ENCODE results near the gene CORO1C. TPM values are rescaled to one million over a fixed set of nuclear protein-coding genes. Genes with fewer than 3 reads are reported as not detected.
A peak's percentile ranks its signal among the peaks of the same experiment; 100 is the strongest.

The CORO1C gene
- total RNA-seq, 6 donors from 2014 or later: 154 to 297 (median 223) TPM

DNA sequence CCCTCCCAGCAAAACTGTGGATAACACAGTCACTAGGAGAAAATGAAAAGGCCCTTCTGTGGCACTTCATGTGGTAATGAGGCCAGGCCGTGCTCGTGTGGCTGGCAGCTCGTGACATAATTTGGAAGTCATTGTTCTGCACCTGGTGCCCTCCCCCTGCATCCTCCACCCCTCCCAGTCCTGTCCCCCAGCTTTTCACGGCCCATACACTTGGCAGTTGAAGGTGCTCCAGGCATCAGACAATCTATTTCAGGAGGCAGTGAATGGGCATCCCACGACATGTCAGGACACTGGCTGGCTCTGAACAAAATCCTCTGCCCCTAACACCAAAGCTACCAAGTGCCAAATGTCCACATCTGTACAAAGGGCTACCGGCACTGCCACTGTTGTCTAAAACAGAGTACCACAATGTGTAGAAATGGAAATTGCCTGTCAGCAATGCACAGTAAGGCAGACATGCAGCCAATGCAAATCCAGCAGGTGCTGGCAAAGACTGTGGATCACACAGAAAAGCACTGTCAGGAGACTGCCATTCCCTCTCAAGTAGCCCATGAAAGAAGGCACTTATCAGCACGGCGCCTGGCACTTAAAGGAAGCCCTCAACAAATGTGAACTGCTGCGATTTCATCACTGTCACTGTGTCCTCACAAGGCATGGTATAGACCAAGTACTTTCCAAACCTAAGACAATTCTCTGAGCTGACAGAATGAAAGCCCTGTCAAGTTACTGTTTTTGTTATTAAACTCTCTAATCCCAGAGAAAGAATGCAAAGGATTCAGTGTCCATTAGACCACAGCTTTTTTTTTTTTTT is 39.1 kb downstream of the CORO1C start:
- Histone ChIP-seq H3K9me3 (no peaks in the 10 kb centered on the region), H3K4me3 (peak overlapping the region in 1 of 4 donors; percentile 25), H3K36me3 (peaks cover 0 to 2% (median 0%) of the 10 kb centered on the region in 4 donors), H3K27me3 (no peaks in the 10 kb centered on the region), H3K4me1 (peaks cover 60 to 79% (median 68%) of the 10 kb centered on the region in 4 donors), H3K27ac (peak overlapping the region; percentile 76 to 93 (median 84))
- TF ChIP-seq EP300 (IDR thresholded peaks at IDR 0.05) (peak in 1 of 4 donors; percentile 28), POLR2AphosphoS5 (IDR thresholded peaks at IDR 0.05) (peak; percentile 7 to 46), POLR2A (IDR thresholded peaks at IDR 0.05) (no peak)
- ATAC-seq (ENCODE audit: low FRiP score in 2 of 2): peak; percentile 21 to 31
- 8 to 11% methylated on average over 9 of the region's 9 CpGs for WGBS, 2 donors
- DNase-seq: peak in 1 of 2 donors; percentile 86

DNA sequence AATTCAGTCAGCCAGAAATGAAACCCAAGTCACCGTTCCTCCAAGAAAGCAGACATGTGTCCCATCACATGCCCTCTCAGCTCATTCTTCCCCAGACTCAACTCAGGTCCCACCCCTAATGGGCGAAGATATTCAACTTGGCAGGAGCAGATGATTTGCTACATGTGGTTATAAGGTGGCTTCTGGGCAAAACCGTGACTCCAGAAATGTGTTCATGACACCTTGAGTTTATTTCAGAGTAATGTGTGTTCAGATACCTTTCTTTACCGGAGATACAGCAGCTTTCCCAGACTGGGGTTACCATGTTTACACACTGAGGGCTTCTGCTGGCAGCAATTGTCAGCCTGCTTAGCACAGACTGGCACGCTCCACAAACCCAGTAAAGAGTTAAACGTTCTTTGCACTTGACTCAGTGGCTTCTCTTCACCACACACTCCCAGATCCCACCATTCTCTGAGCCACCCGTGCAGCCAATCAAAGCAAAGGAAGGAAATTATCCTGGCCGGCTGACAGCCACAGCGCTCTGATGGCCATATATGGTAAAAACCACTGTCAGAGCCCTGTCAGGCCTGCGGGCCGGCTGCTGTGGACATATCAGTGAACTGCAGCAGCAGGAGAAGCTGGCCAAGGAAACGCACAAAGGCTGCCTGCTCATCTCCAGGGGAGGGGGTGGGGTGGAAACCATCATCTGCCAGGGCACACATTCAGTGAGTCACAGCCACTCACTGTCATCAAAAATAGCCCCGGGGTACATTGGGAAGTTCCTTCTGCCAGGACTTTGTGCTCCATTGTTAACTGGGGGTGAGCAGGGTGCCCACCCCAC is 39.9 kb downstream of the CORO1C start:
- Histone ChIP-seq H3K36me3 (no peaks in the 10 kb centered on the region), H3K4me3 (peak overlapping the region in 3 of 4 donors; percentile 0 to 25 (median 23)), H3K27ac (peak overlapping the region; percentile 76 to 93 (median 84)), H3K27me3 (no peaks in the 10 kb centered on the region), H3K4me1 (peaks cover 63 to 79% (median 71%) of the 10 kb centered on the region in 4 donors), H3K9me3 (no peaks in the 10 kb centered on the region)
- ATAC-seq (ENCODE audit: low FRiP score in 2 of 2) (peak; percentile 95 to 96), DNase-seq (peak; percentile 79 to 94)
- 9 to 24% methylated on average over 4 to 13 of the region's 13 CpGs for WGBS, 2 donors
- peak in 1 of 4 donors; percentile 49 for TF ChIP-seq POLR2A (IDR thresholded peaks at IDR 0.05)
- TF ChIP-seq, protein P1, sequence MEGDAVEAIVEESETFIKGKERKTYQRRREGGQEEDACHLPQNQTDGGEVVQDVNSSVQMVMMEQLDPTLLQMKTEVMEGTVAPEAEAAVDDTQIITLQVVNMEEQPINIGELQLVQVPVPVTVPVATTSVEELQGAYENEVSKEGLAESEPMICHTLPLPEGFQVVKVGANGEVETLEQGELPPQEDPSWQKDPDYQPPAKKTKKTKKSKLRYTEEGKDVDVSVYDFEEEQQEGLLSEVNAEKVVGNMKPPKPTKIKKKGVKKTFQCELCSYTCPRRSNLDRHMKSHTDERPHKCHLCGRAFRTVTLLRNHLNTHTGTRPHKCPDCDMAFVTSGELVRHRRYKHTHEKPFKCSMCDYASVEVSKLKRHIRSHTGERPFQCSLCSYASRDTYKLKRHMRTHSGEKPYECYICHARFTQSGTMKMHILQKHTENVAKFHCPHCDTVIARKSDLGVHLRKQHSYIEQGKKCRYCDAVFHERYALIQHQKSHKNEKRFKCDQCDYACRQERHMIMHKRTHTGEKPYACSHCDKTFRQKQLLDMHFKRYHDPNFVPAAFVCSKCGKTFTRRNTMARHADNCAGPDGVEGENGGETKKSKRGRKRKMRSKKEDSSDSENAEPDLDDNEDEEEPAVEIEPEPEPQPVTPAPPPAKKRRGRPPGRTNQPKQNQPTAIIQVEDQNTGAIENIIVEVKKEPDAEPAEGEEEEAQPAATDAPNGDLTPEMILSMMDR (IDR thresholded peaks at IDR 0.05): peak; percentile 39 to 78 (median 61)
- TF ChIP-seq POLR2AphosphoS5 (IDR thresholded peaks at IDR 0.05): peak in 1 of 2 donors; percentile 78
- TF ChIP-seq EP300 (IDR thresholded peaks at IDR 0.05): peak in 2 of 4 donors; percentile 25 to 60

DNA sequence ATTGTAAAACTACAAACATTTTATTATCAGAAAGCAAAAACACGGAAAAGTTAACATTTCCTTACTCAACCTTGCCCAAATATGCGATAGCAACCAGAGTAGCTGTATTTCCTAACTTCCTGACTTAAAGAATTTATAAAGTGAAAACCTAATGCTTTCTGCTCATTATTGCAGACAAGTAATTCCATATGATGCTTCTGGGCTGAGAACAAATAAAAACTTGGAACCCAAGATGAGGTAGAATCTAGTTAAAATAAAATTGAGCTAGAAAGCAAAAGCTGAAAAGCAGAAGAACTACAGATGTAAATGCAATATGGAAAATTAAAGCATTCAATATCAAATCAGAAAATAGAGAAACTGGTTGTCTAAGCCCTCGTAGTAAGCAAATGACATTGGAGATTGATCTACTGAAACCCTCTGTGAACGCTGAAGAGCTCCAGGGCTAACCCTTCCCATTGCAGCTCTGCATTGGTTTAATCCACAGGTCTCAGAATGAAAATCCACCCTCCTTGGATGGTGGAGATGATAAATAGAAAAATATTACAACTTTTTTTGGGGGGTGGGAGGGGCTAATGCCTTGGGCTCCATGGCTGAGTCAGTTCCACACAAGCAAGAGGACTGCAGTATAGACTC is 40.7 kb downstream of the CORO1C start:
- Histone ChIP-seq H3K9me3 (no peaks in the 10 kb centered on the region), H3K4me3 (peak overlapping the region in 2 of 4 donors; percentile 23 to 25), H3K27me3 (no peaks in the 10 kb centered on the region), H3K4me1 (peaks cover 60 to 80% (median 71%) of the 10 kb centered on the region in 4 donors), H3K27ac (peak overlapping the region; percentile 76 to 93 (median 84)), H3K36me3 (no peaks in the 10 kb centered on the region)
- no peak for DNase-seq
- no peak for ATAC-seq (ENCODE audit: low FRiP score in 2 of 2)
- TF ChIP-seq POLR2AphosphoS5 (IDR thresholded peaks at IDR 0.05) (no peak), EP300 (IDR thresholded peaks at IDR 0.05) (no peak)
- WGBS, 2 donors: 45 to 55% methylated on average over 4 of the region's 4 CpGs

DNA sequence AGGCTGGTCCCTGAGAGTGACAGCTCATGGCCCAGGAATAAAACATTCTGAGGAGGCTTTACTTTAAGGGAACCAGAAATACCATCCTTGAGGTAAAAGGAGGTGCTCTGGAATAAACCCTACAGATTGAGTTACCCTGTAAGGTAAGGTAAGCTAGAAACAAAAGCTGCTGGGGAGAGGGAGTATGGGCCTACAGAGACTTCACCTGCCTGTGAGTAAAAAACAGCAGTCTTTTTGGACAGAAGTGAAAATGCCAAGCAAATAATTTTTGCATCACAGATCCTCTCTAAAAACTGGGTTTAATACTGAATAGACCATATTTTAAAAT is 41.2 kb downstream of the CORO1C start:
- no peaks in the 10 kb centered on the region for H3K27me3 ChIP-seq
- peaks cover 64 to 83% (median 73%) of the 10 kb centered on the region in 4 donors for H3K4me1 ChIP-seq
- ATAC-seq (ENCODE audit: low FRiP score in 2 of 2) (no peak), DNase-seq (no peak)
- no peaks in the 10 kb centered on the region for H3K9me3 ChIP-seq
- peak overlapping the region; percentile 76 to 93 (median 84) for H3K27ac ChIP-seq
- no peaks in the 10 kb centered on the region for H3K36me3 ChIP-seq
- no peak overlapping the region for H3K4me3 ChIP-seq
- TF ChIP-seq EP300 (IDR thresholded peaks at IDR 0.05) (no peak), POLR2A (IDR thresholded peaks at IDR 0.05) (no peak), POLR2AphosphoS5 (IDR thresholded peaks at IDR 0.05) (no peak)
- TF ChIP-seq, protein P1 (IDR thresholded peaks at IDR 0.05): no peak

DNA sequence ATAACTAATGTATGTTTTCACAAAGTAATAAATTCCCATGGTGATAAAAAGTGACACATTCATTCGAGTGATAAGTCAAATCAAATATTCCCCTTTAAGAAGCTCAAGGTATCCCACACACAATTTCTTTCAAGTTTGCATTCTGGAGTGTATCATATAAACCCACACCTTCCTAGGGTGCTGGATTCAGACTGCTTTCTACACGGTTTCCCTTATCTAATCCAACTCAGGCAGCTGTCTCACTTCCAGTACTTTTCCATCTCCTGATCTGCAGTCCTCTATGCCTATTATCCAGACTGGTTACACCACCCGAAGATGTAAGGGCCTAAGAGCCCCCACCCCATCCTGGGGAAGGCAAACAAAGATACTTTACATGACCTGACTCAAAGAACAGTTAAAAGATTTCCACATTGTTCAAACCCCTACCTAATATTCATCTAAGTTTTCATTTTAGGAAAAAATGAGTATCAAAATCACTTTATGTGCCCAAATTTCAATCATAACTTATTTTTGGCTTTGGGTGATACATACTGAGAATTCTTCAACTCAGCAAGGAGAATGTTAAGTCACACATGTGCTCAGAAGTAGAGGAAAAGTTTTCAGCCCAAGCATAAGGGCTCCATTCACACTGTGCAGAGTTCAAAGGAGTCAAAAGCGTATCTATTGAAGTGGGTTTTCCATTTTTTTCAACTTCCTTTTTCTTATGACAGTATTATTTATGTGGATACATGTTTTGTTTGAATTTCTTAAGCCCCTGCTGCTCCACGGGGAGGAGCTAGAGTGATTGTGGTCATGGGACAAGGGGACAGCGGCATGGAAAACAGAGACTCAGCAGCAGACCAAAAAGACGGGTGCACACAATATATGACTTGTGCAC is 41.8 kb downstream of the CORO1C start:
- Histone ChIP-seq H3K27me3 (no peaks in the 10 kb centered on the region), H3K27ac (peak overlapping the region; percentile 76 to 93 (median 84)), H3K4me1 (peaks cover 68 to 89% (median 77%) of the 10 kb centered on the region in 4 donors), H3K4me3 (no peak overlapping the region), H3K9me3 (no peaks in the 10 kb centered on the region), H3K36me3 (no peaks in the 10 kb centered on the region)
- ATAC-seq (ENCODE audit: low FRiP score in 2 of 2) (peak; percentile 34 to 41), DNase-seq (peak in 1 of 2 donors; percentile 55)
- peak in 1 of 4 donors; percentile 16 for TF ChIP-seq POLR2A (IDR thresholded peaks at IDR 0.05)
- TF ChIP-seq, protein P1 (IDR thresholded peaks at IDR 0.05): no peak
- no peak for TF ChIP-seq POLR2AphosphoS5 (IDR thresholded peaks at IDR 0.05)
- TF ChIP-seq EP300 (IDR thresholded peaks at IDR 0.05): peak in 1 of 4 donors; percentile 13
- 19 to 23% methylated on average over 7 of the region's 7 CpGs for WGBS, 2 donors
